Keratinocyte (primary cell): Measurements from ENCODE around the gene MEG3.

Experiments used
- EZH2 ChIP-seq: IDR thresholded peaks from one replicate; pipeline ENCODE4 v1.6.1; 2012; ENCODE audit warnings: inconsistent platforms, mild to moderate bottlenecking, low read length, moderate library complexity
- TF ChIP-seq, protein P1 (sequence below), 3 experiments: IDR thresholded peaks in 1 of 3; conservative IDR thresholded peaks in 1 of 3; optimal IDR thresholded peaks in 1 of 3; 2 replicates in 2 of 3; 3 replicates in 1 of 3; pipeline versions ENCODE3 to v1.5.1; 2011; ENCODE audit warnings: low read length in 3 of 3, mild to moderate bottlenecking in 3 of 3, moderate library complexity in 2 of 3, control low read depth in 1 of 3, inconsistent platforms in 1 of 3; ENCODE audit not compliant: insufficient read depth in 2 of 3; ENCODE audit errors: extremely low read depth in 1 of 3

GRCh38 chr14:100903672-100904185 lies 77.8 kb downstream of the MEG3 start, which contains the start of gene RTL1:
- TF ChIP-seq EZH2 = no peak
- TF ChIP-seq, protein P1, sequence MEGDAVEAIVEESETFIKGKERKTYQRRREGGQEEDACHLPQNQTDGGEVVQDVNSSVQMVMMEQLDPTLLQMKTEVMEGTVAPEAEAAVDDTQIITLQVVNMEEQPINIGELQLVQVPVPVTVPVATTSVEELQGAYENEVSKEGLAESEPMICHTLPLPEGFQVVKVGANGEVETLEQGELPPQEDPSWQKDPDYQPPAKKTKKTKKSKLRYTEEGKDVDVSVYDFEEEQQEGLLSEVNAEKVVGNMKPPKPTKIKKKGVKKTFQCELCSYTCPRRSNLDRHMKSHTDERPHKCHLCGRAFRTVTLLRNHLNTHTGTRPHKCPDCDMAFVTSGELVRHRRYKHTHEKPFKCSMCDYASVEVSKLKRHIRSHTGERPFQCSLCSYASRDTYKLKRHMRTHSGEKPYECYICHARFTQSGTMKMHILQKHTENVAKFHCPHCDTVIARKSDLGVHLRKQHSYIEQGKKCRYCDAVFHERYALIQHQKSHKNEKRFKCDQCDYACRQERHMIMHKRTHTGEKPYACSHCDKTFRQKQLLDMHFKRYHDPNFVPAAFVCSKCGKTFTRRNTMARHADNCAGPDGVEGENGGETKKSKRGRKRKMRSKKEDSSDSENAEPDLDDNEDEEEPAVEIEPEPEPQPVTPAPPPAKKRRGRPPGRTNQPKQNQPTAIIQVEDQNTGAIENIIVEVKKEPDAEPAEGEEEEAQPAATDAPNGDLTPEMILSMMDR (optimal IDR thresholded peaks at IDR 0.05 in 1 of 3, IDR thresholded peaks at IDR 0.05 in 1 of 3, conservative IDR thresholded peaks at IDR 0.05 in 1 of 3; ENCODE audit: extremely low read depth in 1 of 3, insufficient read depth in 2 of 3, low read length in 3 of 3) = no peak
